H1 (cell line): Measurements from ENCODE around the gene PRKCZ. TPM values are rescaled to one million over a fixed set of nuclear protein-coding genes. Genes with fewer than 3 reads are reported as not detected.

Experiments used
- CTCF ChIA-PET: fragments of 300-600 bp; sonication (Branson Sonifier 250); formaldehyde crosslinking; loops from one replicate; lab custom pipeline; 2021; ENCODE audit not compliant: partially characterized antibody; lab: Charles Lee
- POLR2A ChIA-PET: fragments of 300-600 bp; sonication (Branson Sonifier 250); formaldehyde crosslinking; loops from one replicate; lab custom pipeline; 2021; ENCODE audit warnings: inconsistent platforms; ENCODE audit not compliant: partially characterized antibody; lab: Charles Lee
- DNase-seq, 2 experiments: peaks; one replicate each; pipeline versions ENCODE4 v3.0.0 to v3.0.0-alpha.2; 2010 to 2022; ENCODE audit warnings: low spot score in 2 of 2, low read depth in 1 of 2, mixed read lengths in 1 of 2
- FAIRE-seq: peaks from 2 replicates; lab custom pipeline; 2011; peaks lifted over from hg19 to GRCh38; lab: Jason Lieb, UNC
- H2AFZ ChIP-seq: 2 replicates; pipeline ENCODE4 v1.8.1; 2012; ENCODE audit warnings: low read length, inconsistent platforms
- H2AK5ac ChIP-seq: 2 replicates; pipeline ENCODE4 v1.6.1; 2013; ENCODE audit warnings: low read depth, low read length
- H2BK120ac ChIP-seq: replicated peaks from 2 replicates; pipeline ENCODE3; 2013; ENCODE audit warnings: low read depth, low read length, inconsistent platforms
- H2BK12ac ChIP-seq: 2 replicates; pipeline ENCODE4 v1.6.1; 2013; ENCODE audit warnings: low read depth, low read length
- H2BK15ac ChIP-seq: 2 replicates; pipeline ENCODE4 v1.6.1; 2013; ENCODE audit warnings: low read length
- H2BK20ac ChIP-seq: 2 replicates; pipeline ENCODE4 v1.6.1; 2013; ENCODE audit warnings: low read length
- H2BK5ac ChIP-seq: 2 replicates; pipeline ENCODE4 v1.6.1; 2013; ENCODE audit warnings: low read depth, low read length
- H3K14ac ChIP-seq: 2 replicates; pipeline ENCODE4 v1.6.1; 2013; ENCODE audit warnings: inconsistent platforms; ENCODE audit not compliant: insufficient read length
- H3K18ac ChIP-seq: 2 replicates; pipeline ENCODE4 v1.6.1; 2013; ENCODE audit warnings: low read length; ENCODE audit errors: extremely low read depth
- H3K23ac ChIP-seq: 2 replicates; pipeline ENCODE4 v1.6.1; 2013; ENCODE audit warnings: inconsistent platforms; ENCODE audit not compliant: insufficient read length
- H3K23me2 ChIP-seq: 2 replicates; pipeline ENCODE4 v1.6.1; 2013; ENCODE audit warnings: low read depth, low read length
- H3K27ac ChIP-seq: 2 replicates; pipeline ENCODE4 v1.6.1; 2011; ENCODE audit warnings: low read depth, low read length, inconsistent platforms
- H3K27me3 ChIP-seq, 4 experiments: replicated peaks in 1 of 4; 1 replicate in 1 of 4; 2 replicates in 3 of 4; pipeline versions ENCODE4 v1.6.1 to v1.8.1; 2011 to 2013; ENCODE audit warnings: low read length in 3 of 4, mild to moderate bottlenecking in 3 of 4, inconsistent platforms in 2 of 4, mixed read lengths in 2 of 4, moderate library complexity in 1 of 4; ENCODE audit not compliant: control insufficient read depth in 3 of 4, insufficient read depth in 3 of 4; ENCODE audit errors: extremely low read depth in 1 of 4
- H3K36me3 ChIP-seq, 4 experiments: 2 replicates each; pipeline versions ENCODE4 v1.6.1 to v1.8.1; 2011 to 2013; ENCODE audit warnings: mild to moderate bottlenecking in 4 of 4, low read length in 3 of 4, moderate library complexity in 2 of 4, control low read depth in 1 of 4, inconsistent platforms in 1 of 4; ENCODE audit not compliant: insufficient read depth in 4 of 4, control insufficient read depth in 2 of 4
- H3K4ac ChIP-seq: replicated peaks from 2 replicates; pipeline ENCODE3; 2013; ENCODE audit warnings: low read length, low read depth, mixed read lengths, inconsistent platforms; ENCODE audit not compliant: insufficient read length
- H3K4me1 ChIP-seq, 4 experiments: replicated peaks in 1 of 4; 1 replicate in 1 of 4; 2 replicates in 3 of 4; pipeline versions ENCODE4 v1.6.1 to v1.8.1; 2011 to 2013; ENCODE audit warnings: low read length in 3 of 4, inconsistent platforms in 2 of 4, mixed read lengths in 1 of 4; ENCODE audit not compliant: insufficient read depth in 4 of 4, control insufficient read depth in 3 of 4
- H3K4me2 ChIP-seq, 2 experiments: 2 replicates each; pipeline versions ENCODE4 v1.6.1 to v1.8.1; 2011 to 2013; ENCODE audit warnings: low read depth in 2 of 2, low read length in 2 of 2, control low read depth in 1 of 2, inconsistent platforms in 1 of 2, mild to moderate bottlenecking in 1 of 2; ENCODE audit not compliant: insufficient read depth in 1 of 2
- H3K4me3 ChIP-seq, 4 experiments: fragments of 200-600, 300-600 bp in 1 of 4; sonication (generic), shearing (Covaris generic), sonication (Bioruptor Twin) in 1 of 4; 2 replicates each; pipeline versions ENCODE4 v1.5.1 to v1.8.1; 2011 to 2016; ENCODE audit warnings: low read length in 4 of 4, low read depth in 3 of 4, control low read depth in 2 of 4, inconsistent platforms in 2 of 4, mild to moderate bottlenecking in 2 of 4, mixed read lengths in 1 of 4, moderate library complexity in 1 of 4; ENCODE audit not compliant: insufficient read depth in 2 of 4; ENCODE audit errors: extremely low read depth in 1 of 4
- H3K56ac ChIP-seq: replicated peaks from 2 replicates; pipeline ENCODE3; 2013; ENCODE audit warnings: low read depth, mild to moderate bottlenecking, mixed read lengths, low read length, inconsistent platforms; ENCODE audit not compliant: insufficient read length
- H3K79me1 ChIP-seq: 2 replicates; pipeline ENCODE4 v1.6.1; 2013; ENCODE audit warnings: low read depth, low read length, control low read depth
- H3K79me2 ChIP-seq, 2 experiments: 2 replicates each; pipeline versions ENCODE4 v1.6.1 to v1.8.1; 2012 to 2013; ENCODE audit warnings: low read length in 2 of 2, mild to moderate bottlenecking in 2 of 2, inconsistent platforms in 1 of 2; ENCODE audit not compliant: insufficient read depth in 2 of 2, control insufficient read depth in 1 of 2
- H3K9ac ChIP-seq, 4 experiments: replicated peaks in 1 of 4; 1 replicate in 1 of 4; 2 replicates in 3 of 4; pipeline versions ENCODE4 v1.6.1 to v1.8.1; 2011 to 2013; ENCODE audit warnings: low read depth in 3 of 4, low read length in 3 of 4, control low read depth in 2 of 4, mild to moderate bottlenecking in 2 of 4, moderate library complexity in 2 of 4, inconsistent platforms in 1 of 4; ENCODE audit errors: extremely low read depth in 1 of 4
- H3K9me3 ChIP-seq, 2 experiments: 2 replicates each; pipeline versions ENCODE4 v1.6.1 to v1.8.1; 2012 to 2013; ENCODE audit warnings: mild to moderate bottlenecking in 2 of 2, moderate library complexity in 2 of 2, control low read depth in 1 of 2, inconsistent platforms in 1 of 2, low read depth in 1 of 2, low read length in 1 of 2, mixed read lengths in 1 of 2; ENCODE audit not compliant: insufficient read depth in 2 of 2
- H4K20me1 ChIP-seq, 2 experiments: replicated peaks in 1 of 2; 2 replicates each; pipeline versions ENCODE3 to v1.8.1; 2011 to 2013; ENCODE audit warnings: inconsistent platforms in 2 of 2, low read length in 2 of 2, mild to moderate bottlenecking in 1 of 2; ENCODE audit not compliant: insufficient read depth in 2 of 2, control insufficient read depth in 1 of 2
- H4K5ac ChIP-seq: 2 replicates; pipeline ENCODE4 v1.6.1; 2013; ENCODE audit warnings: low read length, low read depth, mixed read lengths, inconsistent platforms; ENCODE audit not compliant: insufficient read length
- H4K8ac ChIP-seq: 2 replicates; pipeline ENCODE4 v1.8.0; 2013; ENCODE audit warnings: mild to moderate bottlenecking, moderate library complexity, low read length, inconsistent platforms; ENCODE audit not compliant: insufficient read depth; ENCODE audit errors: extremely low read depth
- H4K91ac ChIP-seq: replicated peaks from 2 replicates; pipeline ENCODE3; 2013; ENCODE audit warnings: low read length, mixed read lengths, inconsistent platforms; ENCODE audit not compliant: insufficient read length
- GABPA ChIP-seq: IDR thresholded peaks from 2 replicates; pipeline ENCODE4 v1.6.1; 2011; ENCODE audit warnings: mild to moderate bottlenecking, low read length, moderate library complexity, borderline replicate concordance; ENCODE audit not compliant: insufficient read depth
- RBBP5 ChIP-seq: IDR thresholded peaks from 2 replicates; pipeline ENCODE4 v1.7.1; 2012; ENCODE audit warnings: low read depth, mild to moderate bottlenecking, inconsistent platforms, low read length, moderate library complexity, borderline replicate concordance
- WGBS, 2 experiments: shearing (Covaris generic) in 1 of 2; methylation state at CpG; one replicate each; pipeline versions ENCODE4 v1.1.6 to v1.1.7; 2013 to 2015; ENCODE audit warnings: low lambda C conversion rate in 2 of 2, mixed read lengths in 2 of 2, inconsistent platforms in 1 of 2, low coverage in 1 of 2, missing lambda C conversion rate in 1 of 2; ENCODE audit not compliant: insufficient replicate concordance in 2 of 2, insufficient coverage in 1 of 2, insufficient read length in 1 of 2; ENCODE audit errors: extremely low coverage in 1 of 2, missing lambda C conversion rate in 1 of 2; 5-methylcytosine and 5-hydroxymethylcytosine counted together
- polyA plus RNA-seq, 7 experiments: library from polyadenylated mRNA; depleted of rRNA in 3 of 7; stranded (reverse) in 5 of 7; unstranded in 2 of 7; fragments of >200 nt in 5 of 7; fragments of 200-250 nt in 2 of 7; gene quantifications; 1 replicate in 5 of 7; 2 replicates in 1 of 7; 4 replicates in 1 of 7; pipeline versions ENCODE4 v1.2.1 to v1.2.3, GENCODE V29; 2011 to 2013; ENCODE audit warnings: missing spikeins in 2 of 7, mixed read lengths in 2 of 7
- total RNA-seq: library from RNA; stranded (reverse); fragmentation: NEBNext Ultra II Directional; extraction: Animal tissue kit (Norgen Biotek cat#: 25700); gene quantifications from 2 replicates; pipeline ENCODE4 v1.2.1, GENCODE V29; 2021

Gene PRKCZ
- total and polyA plus RNA-seq, 2 of the 8 experiments (the other 6 are each of a cell fraction or from before 2014, with no cell fraction given): 37.4 to 45.1 TPM

- H2BK15ac ChIP-seq: peak overlapping the region; percentile 61; the same call in 1 of the 2 replicates
- H2BK12ac ChIP-seq: peak overlapping the region; percentile 75; the same call in 1 of the 2 replicates
- no peak overlapping the region for H3K14ac ChIP-seq
- no peak overlapping the region for H3K23ac ChIP-seq
- H3K27ac ChIP-seq: peak overlapping the region; percentile 95
- 0 out of 2 replicates have a peak overlapping the region, but pooled peaks have one; percentile 48 for H2BK20ac ChIP-seq
- H4K8ac ChIP-seq: peak overlapping the region; percentile 94
- peaks cover 0 to 19% (median 11%) of the 10 kb centered on the region in 4 experiments; a peak in 6 of 7 replicates for H3K4me1 ChIP-seq
- peak overlapping the region; percentile 66; the same call in 1 of the 2 replicates for H3K18ac ChIP-seq
- no peaks in the 10 kb centered on the region for H3K79me2 ChIP-seq
- H4K5ac ChIP-seq: peak overlapping the region; percentile 55
- no peaks in the 10 kb centered on the region for H3K36me3 ChIP-seq
- H3K9ac ChIP-seq: peak overlapping the region in 2 of 4 experiments; percentile 58 to 75; a peak in 5 of 7 replicates
- no peaks in the 10 kb centered on the region for H3K79me1 ChIP-seq
- peak overlapping the region; percentile 34; the same call in 1 of the 2 replicates for H2AFZ ChIP-seq
- ChIA-PET POLR2A (interaction anchor here (0.9 to 4.0 kb wide), 6 partner anchors 8 to 20 kb away, joined by 3 to 19 read pairs (median 4); no protein-coding TSS in a partner anchor), CTCF (interaction anchor here (0.7 to 2.2 kb wide), 8 partner anchors 9 to 886 kb away, joined by 3 to 5 read pairs (median 4); partner anchors contain the start of gene SKI)
- peaks cover 3% of the 10 kb centered on the region; the same call in 1 of the 2 replicates for H3K23me2 ChIP-seq
- H3K4me3 ChIP-seq: peak overlapping the region in 1 of 4 experiments; percentile 55; a peak in 1 of 8 replicates
- H4K91ac ChIP-seq: peak overlapping the region; percentile 83
- peak overlapping the region; percentile 72 for H2BK120ac ChIP-seq
- H3K4ac ChIP-seq: peak overlapping the region; percentile 78
- H3K27me3 ChIP-seq: 0 out of 7 replicates have a peak, but pooled peaks cover 0 to 2% (median 0%) of the 10 kb centered on the region in 4 experiments
- peak overlapping the region; percentile 41 to 75 for H3K4me2 ChIP-seq
- FAIRE-seq (no peak), DNase-seq (no peak)
- 11% methylated on average over 10 of the region's 10 CpGs; no CpG with 5 or more reads in 1 of the 2 experiments for WGBS, 2 experiments
- no peaks in the 10 kb centered on the region for H3K9me3 ChIP-seq
- H2BK5ac ChIP-seq: peak overlapping the region; percentile 93
- TF ChIP-seq RBBP5 (0 out of 2 replicates have a peak, but pooled peaks have one; percentile 8), GABPA (no peak)
- H2AK5ac ChIP-seq: no peak overlapping the region
- H3K56ac ChIP-seq: no peak overlapping the region
- no peaks in the 10 kb centered on the region for H4K20me1 ChIP-seq
Measured at GRCh38 chr1:2212274-2212531, 162.0 kb downstream of the PRKCZ start.
